Middle frontal gyrus (tissue), 1 donor: ENCODE results near the gene DYNC1I1.

Source experiments
- DNase-seq: peaks from one replicate; pipeline ENCODE4 v3.0.0-alpha.2; 2015; ENCODE audit warnings: low spot score; ENCODE audit errors: extremely low spot score

Gene DYNC1I1

DNA sequence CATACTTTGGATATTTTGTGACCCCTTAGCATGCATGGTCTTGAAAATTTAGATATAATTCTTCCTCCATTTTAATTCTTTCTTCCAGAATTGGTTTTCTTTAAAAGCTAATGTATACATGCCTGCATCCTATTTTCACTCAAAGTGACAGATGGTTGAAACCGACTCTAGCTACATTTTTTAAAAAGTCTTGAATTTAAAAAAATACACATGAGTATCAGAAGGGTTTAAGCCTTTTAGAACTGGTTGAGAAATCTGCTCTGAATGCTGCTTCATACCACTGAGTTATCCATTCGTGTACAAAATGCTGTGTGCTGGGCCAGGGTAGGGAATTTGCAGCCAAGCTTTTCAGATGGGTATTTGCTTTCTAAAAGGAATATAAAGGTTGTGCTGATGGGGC lies 16.5 kb downstream of the DYNC1I1 start:
- DNase-seq: no peak

DNA sequence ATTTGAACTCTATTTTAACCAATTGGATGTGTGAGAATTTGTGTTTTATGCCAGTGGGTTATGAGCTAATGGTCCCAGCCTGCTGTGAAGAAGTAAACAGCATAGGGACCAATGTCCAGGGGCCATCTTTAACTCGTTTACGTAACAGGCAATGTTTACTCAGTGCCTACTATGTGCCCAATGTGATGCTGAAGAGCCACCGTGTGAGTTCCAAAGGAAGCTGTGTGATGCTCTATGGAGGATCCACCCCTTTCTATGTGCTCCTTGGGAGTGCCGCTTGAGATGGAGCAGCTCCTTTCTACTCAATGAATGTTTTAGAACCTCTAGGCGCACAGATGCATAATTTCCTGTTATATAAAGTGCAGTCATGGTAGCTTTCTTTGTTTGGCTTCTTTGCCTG lies 21.3 kb downstream of the DYNC1I1 start:
- no peak for DNase-seq

- DNase-seq: no peak
Measured at GRCh38 chr7:95794917-95795515, 22.7 kb downstream of the DYNC1I1 start.

DNA sequence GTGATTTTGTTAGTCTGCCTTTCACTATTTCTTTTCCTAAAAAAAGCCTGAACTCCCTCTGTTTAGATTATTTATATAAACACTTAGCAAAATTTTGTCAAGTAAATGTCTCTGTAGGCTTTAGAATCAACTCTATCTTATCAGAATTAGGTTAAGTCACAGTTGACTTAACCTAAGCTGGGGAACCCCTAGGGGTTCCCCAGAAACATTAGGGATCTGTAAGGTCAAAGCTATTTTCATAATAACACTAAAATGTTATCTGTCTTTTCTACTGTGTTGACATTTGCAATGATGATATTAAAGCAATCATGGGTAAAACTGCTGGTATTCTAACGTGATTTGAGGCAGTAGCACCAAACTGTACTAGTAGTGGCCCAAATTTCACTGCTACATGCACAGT lies 24.3 kb downstream of the DYNC1I1 start:
- no peak for DNase-seq

DNA sequence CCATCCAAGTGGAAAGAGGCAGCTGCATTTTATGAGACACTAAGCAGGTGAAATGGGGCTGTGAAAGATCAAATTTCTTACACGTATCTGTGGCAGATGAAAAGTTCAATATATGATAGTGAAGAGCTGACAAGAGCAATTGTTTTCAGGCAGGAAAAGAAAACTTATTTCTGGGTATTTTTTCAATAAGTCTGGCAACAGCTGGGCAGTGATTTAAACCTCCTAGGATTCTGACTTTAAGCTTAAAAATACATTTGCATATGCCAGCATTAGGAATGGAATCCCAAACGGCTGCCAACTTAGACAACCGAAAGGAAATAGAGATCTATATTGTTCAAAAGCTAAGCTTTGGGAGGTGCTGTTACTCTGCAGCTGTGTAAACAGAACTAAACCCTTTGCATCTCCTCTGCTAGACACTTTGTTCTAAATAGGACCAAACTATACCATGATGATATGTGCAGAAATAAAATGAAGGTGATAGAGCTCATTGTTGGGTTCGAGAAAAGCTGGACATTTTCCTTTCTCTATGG lies 26.1 kb downstream of the DYNC1I1 start:
- DNase-seq: no peak

GRCh38 chr7:95800787-95801186 lies 28.4 kb downstream of the DYNC1I1 start:
- no peak for DNase-seq

DNA sequence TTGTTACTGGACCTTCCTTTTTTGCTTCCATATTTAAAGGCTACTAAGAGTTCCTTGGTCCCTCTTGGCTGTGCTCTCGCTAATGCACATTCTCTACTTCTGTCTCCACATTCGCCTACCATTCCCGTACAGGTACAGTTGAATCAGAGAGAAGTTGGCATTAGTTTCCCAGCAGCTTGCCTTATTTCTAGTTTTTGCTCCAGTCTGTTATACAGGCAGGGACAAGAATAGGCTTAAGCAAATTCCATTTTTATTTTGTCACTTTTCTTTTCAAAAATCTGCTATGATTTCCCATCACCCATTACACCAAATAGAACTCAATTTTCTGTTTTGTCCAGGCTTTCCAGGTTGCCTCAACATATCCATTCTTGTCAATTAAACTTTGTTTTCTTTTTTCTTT lies 29.9 kb downstream of the DYNC1I1 start:
- DNase-seq: no peak

DNA sequence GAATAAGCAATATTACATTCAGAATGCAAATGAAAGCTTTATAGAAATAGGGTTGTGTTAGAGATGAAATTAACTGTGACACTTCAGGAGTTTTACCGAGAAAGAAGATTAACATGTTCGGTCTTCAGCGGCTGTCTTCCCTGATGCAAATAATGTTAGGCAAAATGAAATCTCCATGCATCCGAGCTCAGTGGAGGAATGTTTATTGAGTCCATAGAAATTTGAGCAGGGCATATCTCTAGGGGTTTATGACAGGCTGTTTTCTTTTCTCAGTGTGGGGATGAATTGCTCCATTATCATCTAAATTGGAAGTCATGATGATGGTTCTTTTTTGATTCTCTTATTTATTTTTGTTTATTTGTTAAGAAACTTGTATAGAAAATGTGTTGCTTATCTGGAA lies 31.7 kb downstream of the DYNC1I1 start:
- DNase-seq: no peak

DNA sequence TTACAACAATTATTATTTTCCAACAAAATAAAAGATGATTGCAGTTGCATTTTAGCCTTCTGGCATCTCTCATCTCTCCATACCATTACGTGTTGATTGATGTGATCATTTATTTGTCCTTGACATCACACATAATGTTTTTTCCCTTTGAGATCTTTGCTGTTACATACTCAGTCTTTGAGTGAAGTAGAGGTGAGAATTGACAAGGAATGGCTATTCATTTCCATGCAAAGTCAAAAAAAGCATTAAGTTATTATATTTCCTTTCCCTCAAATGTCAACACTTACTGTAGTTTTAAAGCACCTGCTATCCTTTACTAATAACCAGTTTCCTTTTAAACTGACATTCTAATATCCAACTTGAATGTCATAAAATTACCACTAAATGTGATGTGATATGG lies 33.6 kb downstream of the DYNC1I1 start:
- no peak for DNase-seq

DNA sequence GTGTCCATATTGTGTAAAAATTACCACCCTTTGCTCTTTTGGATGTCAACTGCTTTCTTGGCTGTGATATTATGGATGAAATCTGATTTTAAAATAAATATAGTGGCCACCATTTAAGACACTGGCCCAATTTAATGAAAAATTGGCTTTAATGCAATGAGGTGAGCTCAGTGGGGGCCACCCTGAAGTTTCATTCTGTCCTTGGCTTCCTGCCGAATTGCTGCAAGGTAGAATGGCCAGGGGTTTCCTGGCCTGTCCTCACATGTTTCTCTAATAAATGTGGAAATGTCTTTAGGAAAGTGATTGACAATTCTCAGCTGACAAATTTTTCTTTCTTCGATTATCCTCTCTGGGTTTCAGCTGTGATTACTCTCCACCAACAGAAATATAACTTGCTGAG lies 36.0 kb downstream of the DYNC1I1 start:
- no peak for DNase-seq

DNA sequence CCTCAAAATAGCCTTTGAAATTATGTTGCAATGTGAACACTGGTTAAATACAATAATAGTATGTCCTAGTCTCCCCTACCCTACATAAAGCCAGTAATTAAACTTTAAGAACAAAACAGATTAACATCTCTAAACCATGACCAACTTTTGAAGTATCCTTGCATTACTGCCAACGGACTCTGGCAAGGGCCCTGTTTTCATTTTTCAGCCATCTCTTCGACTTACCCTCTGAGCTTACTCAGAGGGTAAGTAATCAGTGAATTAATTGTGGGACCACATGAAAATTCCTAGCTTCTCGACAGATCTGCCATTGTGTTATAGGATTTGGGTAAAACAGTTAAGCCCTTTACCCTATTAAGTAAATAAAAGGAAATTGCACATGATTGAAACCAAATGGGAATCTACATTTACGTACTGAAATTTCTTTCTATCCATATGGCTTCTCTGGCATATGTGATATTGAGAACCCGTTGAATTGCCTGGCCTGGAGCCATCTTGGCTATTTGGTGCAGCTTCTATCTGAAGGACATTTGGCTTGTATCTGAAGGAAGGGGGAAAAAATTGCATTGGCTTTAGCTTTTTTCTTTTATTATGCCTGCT lies 39.6 kb downstream of the DYNC1I1 start:
- DNase-seq: no peak

DNA sequence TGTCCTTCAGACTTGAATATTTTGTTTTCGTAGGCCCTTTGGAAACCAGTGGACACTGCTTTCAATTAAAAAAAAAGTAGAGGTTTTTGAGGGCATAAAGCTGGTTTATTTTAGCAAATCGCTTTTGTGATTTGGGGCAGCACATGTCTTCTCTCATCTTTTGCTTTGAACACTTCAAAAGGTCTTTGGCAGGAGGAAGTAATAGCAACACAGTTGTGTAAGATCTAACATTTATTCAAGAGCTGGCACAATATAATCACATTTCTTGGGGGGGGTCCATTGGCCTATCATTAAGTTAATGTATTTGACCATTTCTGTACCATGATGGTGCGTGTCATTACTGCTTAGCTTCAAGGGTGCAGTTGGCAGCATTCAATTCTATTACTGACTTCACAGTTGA lies 42.4 kb downstream of the DYNC1I1 start:
- DNase-seq: no peak

GRCh38 chr7:95817866-95818640 lies 45.7 kb downstream of the DYNC1I1 start:
- DNase-seq: no peak

GRCh38 chr7:95820778-95821177 lies 48.4 kb downstream of the DYNC1I1 start:
- no peak for DNase-seq

- no peak for DNase-seq
Measured at GRCh38 chr7:95822717-95823116, 50.4 kb downstream of the DYNC1I1 start.

DNA sequence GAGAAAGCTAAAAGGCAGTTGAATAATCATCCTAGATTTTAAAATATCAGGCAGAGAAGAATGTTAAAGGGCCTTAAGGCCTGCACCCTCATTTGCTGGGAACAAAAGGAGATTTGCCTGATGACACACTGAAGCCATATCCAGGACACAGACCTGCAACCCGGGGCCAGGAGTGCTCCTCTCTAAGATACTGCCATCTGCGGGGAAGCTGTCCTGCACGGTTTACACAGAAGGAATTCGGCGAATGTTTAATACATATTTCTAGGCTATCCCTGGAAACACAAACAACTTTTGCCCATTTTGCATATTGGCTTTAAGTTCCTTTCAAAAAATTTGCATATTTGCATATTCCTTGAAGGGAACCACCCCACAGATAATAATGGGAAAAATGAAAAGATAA lies 52.3 kb downstream of the DYNC1I1 start:
- no peak for DNase-seq

GRCh38 chr7:95828824-95829790 lies 56.8 kb downstream of the DYNC1I1 start:
- no peak for DNase-seq

DNA sequence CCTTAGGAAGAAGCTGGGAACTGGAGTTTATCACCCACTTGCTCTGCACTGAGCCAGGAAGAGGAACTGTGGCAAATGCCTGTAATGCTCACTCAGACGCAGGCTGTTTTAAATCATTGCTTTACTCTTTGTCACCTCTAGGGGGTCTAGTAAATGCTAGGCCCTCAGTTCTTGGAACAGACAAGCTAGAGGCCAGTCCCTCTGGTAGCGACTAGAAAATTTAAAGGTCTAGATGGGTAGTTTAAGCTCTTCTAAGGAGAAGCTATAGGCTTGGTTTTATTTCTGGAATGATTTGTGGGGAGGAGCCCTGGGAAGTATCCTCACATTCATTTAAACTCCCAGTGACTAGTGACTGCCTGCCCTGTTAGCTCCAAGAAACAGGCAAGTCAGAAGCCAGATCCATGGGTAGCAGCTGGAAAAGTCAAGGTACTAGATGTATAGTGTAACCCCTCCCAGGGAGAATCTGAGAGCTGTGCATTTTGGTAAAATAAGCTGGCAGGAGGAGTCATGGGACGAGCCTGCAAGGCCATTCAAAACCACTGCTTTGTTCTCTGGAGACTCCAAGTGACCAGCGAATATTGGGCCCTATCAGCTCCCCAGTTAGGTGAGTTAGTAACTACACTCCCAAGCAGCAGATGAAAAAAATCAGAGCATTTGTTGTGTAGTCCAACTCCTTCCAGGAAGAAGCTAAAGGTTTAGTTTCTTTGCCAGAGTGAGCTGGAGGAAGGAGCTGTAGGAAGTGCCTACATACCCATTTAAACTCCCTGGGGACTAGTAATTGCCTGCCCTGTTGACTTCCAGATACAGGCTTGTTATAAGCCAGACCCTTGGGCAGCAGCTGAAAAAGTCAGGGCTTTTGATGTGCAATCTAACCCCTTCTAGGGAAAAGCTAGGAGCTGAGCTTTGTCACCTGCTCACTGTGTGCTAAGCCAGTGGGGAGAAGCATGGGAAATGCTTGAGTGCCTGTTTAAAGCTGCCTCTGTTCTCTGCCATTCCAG lies 68.9 kb downstream of the DYNC1I1 start:
- no peak for DNase-seq

GRCh38 chr7:95843286-95843685 lies 70.9 kb downstream of the DYNC1I1 start:
- no peak for DNase-seq

GRCh38 chr7:95845007-95845406 lies 72.7 kb downstream of the DYNC1I1 start:
- no peak for DNase-seq
